ENCODE data around the gene ZNF469. TPM values are rescaled to one million over a fixed set of nuclear protein-coding genes. Genes with fewer than 3 reads are reported as not detected.

Gene ZNF469
- total RNA-seq, 3 donors from 2014 or later (not counting 1 experiment from before 2014, with no cell fraction given): 4.5 to 5.8 (median 4.9) TPM

DNA sequence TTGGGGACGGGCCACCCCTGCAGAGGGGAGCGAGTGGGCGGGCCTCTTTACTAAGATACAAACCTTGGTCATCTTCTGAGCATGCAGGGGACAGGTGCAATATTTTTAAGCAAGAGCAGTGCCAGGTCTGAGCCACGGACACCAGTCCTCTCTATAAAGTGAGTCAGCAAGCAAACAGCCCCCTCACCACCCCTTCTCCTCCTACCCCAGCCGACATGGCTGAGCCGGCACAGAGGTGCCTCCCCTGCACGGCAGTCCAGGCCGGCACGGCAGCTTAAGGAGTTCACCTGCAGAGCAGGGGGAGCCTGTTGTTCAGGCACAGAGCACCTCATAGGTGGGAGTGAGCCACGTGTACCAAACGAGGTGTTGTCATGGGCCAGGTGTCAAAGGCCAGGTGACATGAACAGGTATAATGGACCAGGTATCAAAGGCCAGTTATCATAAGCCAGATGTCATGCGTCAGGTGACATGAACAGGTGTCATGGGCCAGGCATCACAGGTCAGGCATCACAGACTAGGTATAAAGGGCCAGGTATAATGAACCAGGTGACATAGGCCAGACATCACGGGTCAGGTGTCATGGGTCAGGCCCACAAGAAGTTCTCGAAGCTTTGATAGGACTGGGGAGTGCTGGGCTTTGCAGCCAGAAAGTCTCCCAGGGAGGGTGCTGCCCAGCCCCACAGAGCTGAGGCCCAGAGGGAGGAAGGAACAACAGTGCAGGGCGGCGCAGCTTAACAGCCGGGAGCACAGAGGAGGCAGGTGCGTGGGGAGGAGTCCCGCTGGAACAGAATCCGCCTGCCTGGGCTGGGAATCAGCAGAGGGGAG is 42.6 kb upstream of the ZNF469 start:
- Histone ChIP-seq H3K36me3 (ENCODE audit: control insufficient read depth, insufficient read depth, low read length) (no peaks in the 10 kb centered on the region), H3K4me3 (ENCODE audit: low read length) (no peak overlapping the region), H3K27ac (ENCODE audit: low read length) (no peak overlapping the region), H3K27me3 (ENCODE audit: control insufficient read depth, insufficient read depth, low read length) (no peaks in the 10 kb centered on the region), H3K4me1 (ENCODE audit: control insufficient read depth, insufficient read depth, low read length) (no peaks in the 10 kb centered on the region), H3K9me3 (ENCODE audit: control insufficient read depth, insufficient read depth, low read length) (no peaks in the 10 kb centered on the region)
- H3K27me3 Mint-ChIP-seq (ENCODE audit: low read depth in 2 of 2): peaks cover 0 to 3% of the 10 kb centered on the region in 2 donors
- WGBS (ENCODE audit: insufficient coverage): 80% methylated on average over 20 of the region's 20 CpGs
- DNase-seq: no peak
- H3K36me3 Mint-ChIP-seq: no peaks in the 10 kb centered on the region
- no peak overlapping the region for H3K27ac Mint-ChIP-seq
- no peaks in the 10 kb centered on the region for H3K4me1 Mint-ChIP-seq
- H3K4me3 Mint-ChIP-seq: no peak overlapping the region
- H3K9me3 Mint-ChIP-seq: no peaks in the 10 kb centered on the region
- intact Hi-C loops (cut with micrococcal nuclease): no loop called here
- ATAC-seq: no peak
- no peak for TF ChIP-seq CTCF (IDR thresholded peaks at IDR 0.05)

- Histone ChIP-seq H3K27me3 (ENCODE audit: control insufficient read depth, insufficient read depth, low read length) (no peaks in the 10 kb centered on the region), H3K36me3 (ENCODE audit: control insufficient read depth, insufficient read depth, low read length) (no peaks in the 10 kb centered on the region), H3K4me1 (ENCODE audit: control insufficient read depth, insufficient read depth, low read length) (no peaks in the 10 kb centered on the region), H3K4me3 (ENCODE audit: low read length) (no peak overlapping the region), H3K9me3 (ENCODE audit: control insufficient read depth, insufficient read depth, low read length) (no peaks in the 10 kb centered on the region), H3K27ac (ENCODE audit: low read length) (no peak overlapping the region)
- H3K27ac Mint-ChIP-seq: no peak overlapping the region
- H3K9me3 Mint-ChIP-seq: no peaks in the 10 kb centered on the region
- H3K4me3 Mint-ChIP-seq: no peak overlapping the region
- 82% methylated on average over 11 of the region's 11 CpGs for WGBS (ENCODE audit: insufficient coverage)
- intact Hi-C loops (cut with micrococcal nuclease): no loop called here
- H3K27me3 Mint-ChIP-seq (ENCODE audit: low read depth in 2 of 2): peaks cover 0 to 3% of the 10 kb centered on the region in 2 donors
- no peak for TF ChIP-seq CTCF (IDR thresholded peaks at IDR 0.05)
- DNase-seq: no peak
- ATAC-seq: no peak
- no peaks in the 10 kb centered on the region for H3K36me3 Mint-ChIP-seq
- H3K4me1 Mint-ChIP-seq: no peaks in the 10 kb centered on the region
Observed at GRCh38 chr16:88340755-88341150, 42.0 kb upstream of the ZNF469 start.

DNA sequence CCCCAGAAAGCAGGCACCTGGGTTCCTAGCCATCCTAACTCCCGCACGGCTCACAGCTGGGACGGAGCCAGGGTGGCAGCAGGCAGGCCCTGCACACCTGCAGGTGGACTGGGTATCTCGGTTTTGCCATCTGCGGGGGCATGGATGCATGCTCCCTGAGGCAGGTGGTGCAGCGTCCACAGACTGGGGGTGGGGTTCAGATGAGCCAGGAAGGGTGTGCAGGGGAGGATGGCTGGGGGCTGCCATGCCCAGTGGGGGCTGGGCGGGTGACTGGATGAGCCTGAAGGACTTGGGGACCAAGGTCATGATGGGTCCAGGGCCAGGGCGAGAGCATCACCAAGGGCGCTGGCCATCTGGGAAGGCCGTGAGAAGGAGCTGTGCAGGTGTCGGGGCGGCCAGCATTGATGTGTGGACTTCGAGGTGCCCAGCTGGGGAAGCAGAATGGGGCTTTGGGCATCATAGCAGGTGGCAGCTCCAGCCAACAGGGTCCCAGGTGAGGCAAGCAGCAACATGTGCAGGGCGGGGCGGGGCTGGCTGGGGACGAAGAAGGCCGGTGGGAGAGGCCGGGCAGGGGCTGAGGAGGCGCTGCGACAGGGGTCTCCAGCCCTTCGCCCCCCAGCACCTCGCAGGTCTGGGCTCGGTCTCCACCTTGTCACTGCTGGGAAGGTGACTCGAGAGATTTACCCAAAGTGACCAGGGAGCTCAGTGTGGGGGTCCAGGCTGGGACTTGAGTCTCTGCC is 41.0 kb upstream of the ZNF469 start:
- TF ChIP-seq CTCF (IDR thresholded peaks at IDR 0.05): no peak
- Histone ChIP-seq H3K4me1 (ENCODE audit: control insufficient read depth, insufficient read depth, low read length) (no peaks in the 10 kb centered on the region), H3K9me3 (ENCODE audit: control insufficient read depth, insufficient read depth, low read length) (no peaks in the 10 kb centered on the region), H3K4me3 (ENCODE audit: low read length) (no peak overlapping the region), H3K27me3 (ENCODE audit: control insufficient read depth, insufficient read depth, low read length) (no peaks in the 10 kb centered on the region), H3K36me3 (ENCODE audit: control insufficient read depth, insufficient read depth, low read length) (no peaks in the 10 kb centered on the region), H3K27ac (ENCODE audit: low read length) (no peak overlapping the region)
- ATAC-seq (no peak), DNase-seq (no peak)
- intact Hi-C loops (cut with micrococcal nuclease): no loop called here
- H3K4me3 Mint-ChIP-seq: no peak overlapping the region
- H3K27ac Mint-ChIP-seq: no peak overlapping the region
- WGBS (ENCODE audit: insufficient coverage): 91% methylated on average over 24 of the region's 24 CpGs
- no peaks in the 10 kb centered on the region for H3K36me3 Mint-ChIP-seq
- no peaks in the 10 kb centered on the region for H3K4me1 Mint-ChIP-seq
- H3K27me3 Mint-ChIP-seq (ENCODE audit: low read depth in 2 of 2): peaks cover 0 to 3% of the 10 kb centered on the region in 2 donors
- H3K9me3 Mint-ChIP-seq: no peaks in the 10 kb centered on the region

Data from natural killer cell (primary cell).